Epithelial cell of esophagus (primary cell): ENCODE data around the gene ARID1B.
A peak's percentile ranks its signal among the peaks of the same experiment; 100 is the strongest.

Experiments used
- DNase-seq: peaks from one replicate; pipeline ENCODE4 v3.0.0; 2010; ENCODE audit warnings: low read depth
- H3K4me3 ChIP-seq: 2 replicates; pipeline ENCODE4 v1.5.1; 2011; ENCODE audit warnings: mild to moderate bottlenecking, low read length, control low read depth
- CTCF ChIP-seq: IDR thresholded peaks from 2 replicates; pipeline ENCODE4 v1.5.1; 2011; ENCODE audit warnings: low read depth, mild to moderate bottlenecking, low read length, control low read depth, inconsistent platforms; ENCODE audit not compliant: insufficient read depth; ENCODE audit errors: missing control alignments

Gene ARID1B

DNA sequence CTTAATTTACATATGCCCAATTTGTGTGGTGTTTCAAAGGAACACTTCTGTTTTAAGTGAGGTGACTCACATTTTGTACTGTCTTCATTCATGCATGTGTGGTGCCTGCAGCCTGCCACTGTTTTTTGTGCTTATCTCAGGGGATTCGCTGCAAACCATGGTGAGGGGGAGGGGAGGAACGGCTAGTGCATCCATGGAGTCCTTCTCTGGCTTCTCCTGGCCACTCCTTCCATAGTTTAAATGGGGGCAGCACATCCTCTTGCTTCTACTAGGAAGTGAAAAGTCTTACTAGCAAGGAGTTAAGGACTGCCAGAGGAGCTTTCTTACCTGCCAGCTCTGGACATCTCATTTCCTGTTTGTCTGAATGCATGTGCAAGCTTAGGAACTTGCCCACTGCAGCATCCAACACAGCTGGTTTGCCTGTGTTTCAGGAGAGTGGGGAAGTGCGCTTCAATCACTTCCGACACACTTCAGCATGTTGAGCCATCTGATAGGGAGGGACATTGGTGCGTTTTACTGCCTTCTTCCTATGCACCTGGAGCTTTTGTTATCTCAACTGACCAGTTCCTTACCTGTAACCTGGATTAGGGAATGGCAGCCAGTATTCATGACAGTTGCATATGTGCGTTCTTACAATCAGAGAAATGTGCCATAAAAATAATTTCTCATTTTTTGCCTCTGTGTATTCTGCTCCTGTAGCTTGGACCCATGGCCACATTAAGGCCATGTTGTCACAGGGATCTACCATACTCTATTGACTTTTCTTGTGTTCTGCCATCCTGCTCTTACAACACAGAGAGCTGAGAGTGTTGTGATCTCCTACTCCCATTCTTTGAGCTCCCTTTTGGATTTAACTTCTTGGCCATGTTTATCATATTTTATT is 211.3 kb downstream of the ARID1B start:
- H3K4me3 ChIP-seq, result no peak overlapping the region
- no peak for TF ChIP-seq CTCF
- DNase-seq, result peak; percentile 43

DNA sequence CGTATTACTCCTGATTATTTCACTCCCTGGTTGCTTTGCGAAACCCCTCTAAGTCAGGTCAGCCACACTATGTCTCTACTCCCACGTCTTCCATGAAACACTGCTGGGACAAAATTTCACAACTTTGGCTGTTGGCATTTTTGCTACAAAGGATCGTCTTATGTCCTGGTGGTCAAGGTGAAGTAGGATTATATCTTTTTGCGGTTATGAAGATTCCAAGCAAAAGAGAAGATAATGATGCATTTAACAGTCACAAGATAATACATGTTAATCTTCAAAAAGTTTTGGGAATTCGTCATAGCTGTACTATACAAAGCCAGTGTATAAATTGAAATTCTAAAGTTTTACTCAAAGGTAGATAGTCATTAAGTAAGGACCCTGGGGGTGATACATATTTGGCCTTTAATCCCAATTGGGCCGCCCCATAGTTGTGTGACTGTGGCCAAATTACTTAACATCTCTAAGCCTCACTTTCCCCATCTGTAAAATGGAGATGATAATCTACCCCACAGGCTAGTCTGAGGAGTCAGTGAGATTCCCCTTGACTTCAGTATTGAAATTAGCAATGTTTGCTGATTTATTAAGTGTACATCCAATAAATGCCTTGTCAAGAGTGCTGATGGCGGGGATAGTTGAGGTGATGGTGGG is 212.1 kb downstream of the ARID1B start:
- no peak for DNase-seq
- H3K4me3 ChIP-seq, result no peak overlapping the region
- no peak for TF ChIP-seq CTCF

GRCh38 chr6:156992020-156992804 is 215.0 kb downstream of the ARID1B start:
- H3K4me3 ChIP-seq, result no peak overlapping the region
- TF ChIP-seq CTCF, result no peak
- DNase-seq, result no peak

GRCh38 chr6:156993713-156994112 is 216.5 kb downstream of the ARID1B start:
- no peak for DNase-seq
- no peak for TF ChIP-seq CTCF
- no peak overlapping the region for H3K4me3 ChIP-seq

DNA sequence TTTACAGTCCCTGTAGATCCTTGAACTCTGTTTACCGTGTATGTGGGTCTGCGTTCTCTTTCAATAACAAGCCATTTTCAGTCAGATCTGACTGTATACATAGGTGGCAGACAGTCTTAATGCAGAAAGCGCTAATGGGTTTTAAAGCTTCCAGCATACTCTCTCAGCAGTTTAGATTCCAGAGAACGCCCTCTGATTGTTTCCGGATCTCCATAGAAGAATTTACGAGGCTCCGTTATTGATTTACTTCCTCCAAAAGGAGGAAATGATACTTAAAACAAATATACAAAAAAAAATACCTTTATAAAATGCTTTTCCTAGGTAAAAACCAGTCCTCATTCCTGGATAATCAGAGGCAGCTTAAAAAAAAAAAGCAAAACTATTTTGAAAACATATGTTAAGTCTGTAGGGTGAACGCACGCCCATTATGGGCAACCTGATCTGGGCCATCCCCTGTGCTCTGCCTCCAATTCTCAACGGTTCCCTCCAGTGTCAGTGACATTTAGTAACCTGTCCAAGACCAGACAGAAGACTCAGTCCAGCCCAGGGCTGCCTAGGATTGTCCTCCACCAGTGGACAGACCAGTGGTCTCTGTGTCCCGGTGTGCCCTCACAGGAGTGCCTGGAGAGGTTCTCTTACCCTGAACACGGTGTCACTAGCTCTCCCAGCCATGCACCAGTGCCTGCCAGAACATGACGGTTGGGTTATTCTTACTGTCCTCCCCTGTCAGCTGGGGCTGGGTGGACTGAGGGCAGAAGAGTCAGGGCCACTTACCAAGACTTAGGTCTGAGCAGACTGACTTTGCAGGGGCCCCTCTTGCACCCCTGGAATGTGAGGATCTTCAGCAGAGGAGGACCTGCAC is 217.3 kb downstream of the ARID1B start:
- no peak overlapping the region for H3K4me3 ChIP-seq
- no peak for DNase-seq
- TF ChIP-seq CTCF, result no peak

DNA sequence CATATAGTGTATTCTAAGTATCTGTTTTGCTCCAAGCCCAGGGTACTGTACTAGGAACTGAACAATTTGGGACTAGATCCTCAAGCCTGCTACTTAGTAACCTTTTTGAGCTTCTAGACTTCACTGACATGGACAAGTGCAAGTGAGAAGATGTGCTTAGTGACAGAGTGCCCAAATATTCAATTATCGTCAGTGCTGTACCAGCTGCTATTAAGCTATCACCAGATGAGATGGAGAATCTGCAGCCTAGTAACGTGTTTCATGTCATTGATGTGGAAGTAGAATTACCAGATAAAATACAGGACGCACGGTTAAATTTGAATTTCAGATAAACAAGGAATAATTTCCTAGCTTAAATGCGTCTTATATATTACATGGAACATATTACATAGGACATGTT is 218.3 kb downstream of the ARID1B start:
- TF ChIP-seq CTCF, result no peak
- H3K4me3 ChIP-seq, result no peak overlapping the region
- no peak for DNase-seq
